A204.1 (cell line): Measurements from ENCODE around the gene LTBP1.
"Not testable (repeated sequence)": the region's sequence is repeated elsewhere in the genome, so short reads cannot be mapped to it uniquely, and the experiment has no call there.

ENCODE experiments used
- FAIRE-seq: peaks from 2 replicates; lab custom pipeline; 2012; peaks lifted over from hg19 to GRCh38; lab: Jason Lieb, UNC

LTBP1 gene

GRCh38 chr2:33229646-33230045, 282.9 kb downstream of the LTBP1 start:
- FAIRE-seq, result no peak

GRCh38 chr2:33230195-33230594, 283.4 kb downstream of the LTBP1 start:
- FAIRE-seq, result no peak

- FAIRE-seq, result no peak
These were observed 284.1 kb downstream of the LTBP1 start for GRCh38 chr2:33230842-33231241.

- not testable (repeated sequence) for FAIRE-seq
These were observed 288.8 kb downstream of the LTBP1 start for GRCh38 chr2:33235559-33235958.

- no peak for FAIRE-seq
These were observed 290.0 kb downstream of the LTBP1 start for GRCh38 chr2:33236482-33237385.

- FAIRE-seq, result no peak
These were observed 291.4 kb downstream of the LTBP1 start for GRCh38 chr2:33238111-33238510.

- no peak for FAIRE-seq
These were observed 293.4 kb downstream of the LTBP1 start for GRCh38 chr2:33240178-33240577.

- no peak for FAIRE-seq
These were observed 294.3 kb downstream of the LTBP1 start for GRCh38 chr2:33241072-33241471.

- no peak for FAIRE-seq
These were observed 294.8 kb downstream of the LTBP1 start for GRCh38 chr2:33241581-33241980.

- FAIRE-seq, result no peak
These were observed 296.1 kb downstream of the LTBP1 start for GRCh38 chr2:33242845-33243244.

- FAIRE-seq, result no peak
These were observed 299.7 kb downstream of the LTBP1 start for GRCh38 chr2:33246432-33246831.

GRCh38 chr2:33247365-33247764, 300.6 kb downstream of the LTBP1 start:
- no peak for FAIRE-seq

GRCh38 chr2:33250417-33251029, 303.8 kb downstream of the LTBP1 start:
- FAIRE-seq, result no peak

GRCh38 chr2:33256162-33256755, 309.5 kb downstream of the LTBP1 start:
- FAIRE-seq, result no peak

GRCh38 chr2:33258387-33258786, 311.6 kb downstream of the LTBP1 start:
- FAIRE-seq, result no peak

- no peak for FAIRE-seq
These were observed 315.3 kb downstream of the LTBP1 start for GRCh38 chr2:33262097-33262496.

GRCh38 chr2:33264766-33265165, 318.0 kb downstream of the LTBP1 start:
- no peak for FAIRE-seq

GRCh38 chr2:33265584-33266338, 319.0 kb downstream of the LTBP1 start:
- no peak for FAIRE-seq

GRCh38 chr2:33266467-33266866, 319.7 kb downstream of the LTBP1 start:
- no peak for FAIRE-seq

GRCh38 chr2:33267043-33267442, 320.3 kb downstream of the LTBP1 start:
- FAIRE-seq, result no peak

- no peak for FAIRE-seq
These were observed 321.0 kb downstream of the LTBP1 start for GRCh38 chr2:33267756-33268155.

- no peak for FAIRE-seq
These were observed 321.6 kb downstream of the LTBP1 start for GRCh38 chr2:33268246-33268831.
